ENCODE data around the gene UNC45A.
"Not testable (repeated sequence)": the region's sequence is repeated elsewhere in the genome, so short reads cannot be mapped to it uniquely, and the experiment has no call there.

The UNC45A gene

GRCh38 chr15:90915808-90916440, 19.2 kb upstream of the UNC45A start:
- DNase-seq, result peak in 6 of 56 donors; percentile 4 to 52 (median 20)

- no peak for DNase-seq
Measured at GRCh38 chr15:90916461-90916860, 18.6 kb upstream of the UNC45A start.

GRCh38 chr15:90917569-90917968, 17.5 kb upstream of the UNC45A start:
- no peak for DNase-seq

- DNase-seq, result no peak
Measured at GRCh38 chr15:90918034-90918788, 16.9 kb upstream of the UNC45A start.

- DNase-seq, result no peak
Measured at GRCh38 chr15:90918835-90919234, 16.2 kb upstream of the UNC45A start.

- DNase-seq, result no peak
Measured at GRCh38 chr15:90921887-90922286, 13.2 kb upstream of the UNC45A start.

- not testable (repeated sequence) for DNase-seq
Measured at GRCh38 chr15:90922712-90923322, 12.3 kb upstream of the UNC45A start.

GRCh38 chr15:90924375-90924774, 10.7 kb upstream of the UNC45A start:
- DNase-seq, result no peak

GRCh38 chr15:90926766-90927165, 8.3 kb upstream of the UNC45A start:
- DNase-seq, result not testable (repeated sequence)

GRCh38 chr15:90928106-90928505, 7.0 kb upstream of the UNC45A start:
- DNase-seq, result not testable (repeated sequence)

GRCh38 chr15:90929246-90930019, 5.7 kb upstream of the UNC45A start:
- DNase-seq, result no peak

GRCh38 chr15:90930861-90931574, 4.1 kb upstream of the UNC45A start:
- DNase-seq, result no peak

- DNase-seq, result no peak
Measured at GRCh38 chr15:90931575-90931827, 3.6 kb upstream of the UNC45A start.

- DNase-seq, result peak in 54 of 56 donors; percentile 32 to 93 (median 72)
Measured at GRCh38 chr15:90931828-90932659, 3.0 kb upstream of the UNC45A start, which contains the start of gene HDDC3. Gene HDDC3, minus strand, starts transcription at chr15:90932549. Its CDS starts 9 bp downstream, at chr15:90932540.

GRCh38 chr15:90932660-90932991, 2.5 kb upstream of the UNC45A start:
- no peak for DNase-seq

- DNase-seq, result no peak
Measured at GRCh38 chr15:90933301-90933700, 1.8 kb upstream of the UNC45A start.

- DNase-seq, result peak; percentile 18 to 90 (median 73)
Measured at GRCh38 chr15:90934256-90934948, 683 bp upstream of the UNC45A start.

GRCh38 chr15:90936823-90937222, 1.7 kb downstream of the UNC45A start:
- DNase-seq, result no peak

- DNase-seq, result no peak
Measured at GRCh38 chr15:90938261-90938660, 3.2 kb downstream of the UNC45A start.

GRCh38 chr15:90939756-90940155, 4.7 kb downstream of the UNC45A start:
- DNase-seq, result no peak
